ENCODE measurements around the gene CFAP46. TPM values are rescaled to one million over a fixed set of nuclear protein-coding genes. Genes with fewer than 3 reads are reported as not detected.

CFAP46 gene
- total and polyA plus RNA-seq, 2 of the 8 experiments (the other 6 are each of a cell fraction or from before 2014, with no cell fraction given): 2.6 to 4.8 TPM

- TF ChIP-seq TAF1 (IDR thresholded peaks at IDR 0.05; ENCODE audit: low read depth, low read length) (no peak), CHD7 (IDR thresholded peaks at IDR 0.05; ENCODE audit: insufficient replicate concordance, low read length) (no peak), SIRT6 (IDR thresholded peaks at IDR 0.05; ENCODE audit: low read length) (no peak)
Measured at GRCh38 chr10:132977076-132977475, 34.7 kb upstream of the CFAP46 start (continued).
